ENCODE results near the gene KIF17.

KIF17 gene

DNA sequence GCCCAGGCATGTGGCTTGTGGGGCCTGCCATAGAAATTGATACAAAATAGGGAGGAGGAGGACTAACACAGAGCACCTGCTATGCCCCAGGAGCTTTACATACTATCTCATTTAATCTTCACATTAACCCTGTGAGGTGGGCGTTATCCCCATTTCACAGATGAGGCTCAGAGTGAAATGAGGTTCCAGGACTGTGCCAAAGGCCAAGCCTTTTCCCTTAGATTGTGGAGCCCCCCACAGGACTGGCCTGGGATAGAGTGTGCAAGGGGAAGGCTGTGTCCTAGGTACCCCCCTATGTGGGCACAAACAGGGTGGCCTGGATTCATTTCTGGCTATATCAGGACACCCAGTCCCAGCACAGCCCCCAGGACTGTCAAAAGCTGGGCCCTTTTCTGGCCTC is 54.4 kb downstream of the KIF17 start:
- no peak overlapping the region for H3K4me3 ChIP-seq (ENCODE audit: low read depth, low read length)
- TF ChIP-seq, protein P1, sequence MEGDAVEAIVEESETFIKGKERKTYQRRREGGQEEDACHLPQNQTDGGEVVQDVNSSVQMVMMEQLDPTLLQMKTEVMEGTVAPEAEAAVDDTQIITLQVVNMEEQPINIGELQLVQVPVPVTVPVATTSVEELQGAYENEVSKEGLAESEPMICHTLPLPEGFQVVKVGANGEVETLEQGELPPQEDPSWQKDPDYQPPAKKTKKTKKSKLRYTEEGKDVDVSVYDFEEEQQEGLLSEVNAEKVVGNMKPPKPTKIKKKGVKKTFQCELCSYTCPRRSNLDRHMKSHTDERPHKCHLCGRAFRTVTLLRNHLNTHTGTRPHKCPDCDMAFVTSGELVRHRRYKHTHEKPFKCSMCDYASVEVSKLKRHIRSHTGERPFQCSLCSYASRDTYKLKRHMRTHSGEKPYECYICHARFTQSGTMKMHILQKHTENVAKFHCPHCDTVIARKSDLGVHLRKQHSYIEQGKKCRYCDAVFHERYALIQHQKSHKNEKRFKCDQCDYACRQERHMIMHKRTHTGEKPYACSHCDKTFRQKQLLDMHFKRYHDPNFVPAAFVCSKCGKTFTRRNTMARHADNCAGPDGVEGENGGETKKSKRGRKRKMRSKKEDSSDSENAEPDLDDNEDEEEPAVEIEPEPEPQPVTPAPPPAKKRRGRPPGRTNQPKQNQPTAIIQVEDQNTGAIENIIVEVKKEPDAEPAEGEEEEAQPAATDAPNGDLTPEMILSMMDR (IDR thresholded peaks at IDR 0.05; ENCODE audit: low read depth, low read length): no peak

DNA sequence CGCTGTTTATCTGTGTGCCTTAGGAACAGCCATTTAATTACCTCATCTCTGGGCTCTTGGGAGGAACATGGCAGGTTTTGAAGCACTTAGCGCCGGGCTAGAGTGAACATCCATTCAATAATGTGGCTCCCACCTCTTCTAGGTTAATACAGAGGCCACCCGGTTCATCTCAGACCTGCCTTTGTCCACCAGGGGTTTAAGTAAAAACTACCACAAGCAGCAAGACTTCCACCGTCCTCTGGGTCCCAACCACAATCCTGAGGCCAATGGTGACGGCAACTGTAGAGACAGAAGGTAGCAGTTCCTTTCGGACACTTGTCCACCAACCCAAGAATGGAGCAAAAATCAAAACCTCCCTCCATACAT is 55.7 kb downstream of the KIF17 start:
- TF ChIP-seq, protein P1 (IDR thresholded peaks at IDR 0.05; ENCODE audit: low read depth, low read length): no peak
- peak overlapping the region; percentile 97 for H3K4me3 ChIP-seq (ENCODE audit: low read depth, low read length)

DNA sequence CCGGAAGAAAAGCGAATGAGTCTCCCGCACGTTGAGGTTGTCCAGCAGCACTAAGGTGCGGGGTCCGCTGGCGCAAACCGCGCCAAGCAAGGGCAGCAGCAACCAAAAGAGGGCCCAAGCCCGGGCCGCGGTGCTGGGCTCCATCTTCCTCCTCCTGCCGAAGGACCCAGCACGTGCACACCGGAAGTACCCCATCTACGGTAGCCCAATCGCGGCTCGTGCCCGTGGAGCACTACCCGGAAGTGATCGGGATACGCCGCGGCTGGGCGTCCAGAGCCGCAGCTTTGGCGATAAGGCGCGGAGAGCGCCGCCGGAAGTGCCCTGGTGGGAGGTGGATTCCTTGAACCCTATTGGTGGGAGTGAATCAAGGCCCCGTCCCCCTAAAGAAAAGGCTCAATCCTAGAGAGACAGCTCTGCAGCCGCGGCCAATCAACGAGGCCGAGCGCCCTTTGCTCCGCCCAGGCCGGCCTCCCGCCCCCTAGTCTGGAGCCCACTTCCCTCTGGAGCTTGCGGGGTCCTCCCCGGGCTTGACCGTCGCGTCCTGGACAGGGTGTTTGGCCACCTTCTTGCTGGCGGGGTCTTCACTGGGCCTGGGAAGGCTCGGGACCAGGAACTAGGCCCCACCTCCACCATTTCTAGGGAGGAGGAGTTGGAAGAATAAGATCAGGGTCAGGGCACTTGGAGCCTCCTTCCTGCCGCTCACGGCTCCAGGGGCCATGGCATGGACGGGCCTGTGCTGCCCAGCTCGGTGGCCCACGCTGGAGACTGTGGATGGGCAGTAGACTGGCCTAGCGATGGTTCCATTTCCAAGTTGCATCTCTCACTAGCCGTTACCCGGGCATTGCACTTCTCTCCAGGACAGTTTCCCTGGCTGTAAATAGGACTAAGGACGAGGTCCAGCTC is 56.3 kb downstream of the KIF17 start, which contains the start of gene DDOST:
TSS of gene DDOST (minus strand) at position 163 of the 903 bp plus-strand sequence. CDS start at position 144, 19 bp downstream.
- TF ChIP-seq, protein P1 (IDR thresholded peaks at IDR 0.05; ENCODE audit: low read depth, low read length): peak; percentile 20; the same call in 1 of the 2 replicates
- H3K4me3 ChIP-seq (ENCODE audit: low read depth, low read length): peak within 1 kb of the TSS; percentile 97

DNA sequence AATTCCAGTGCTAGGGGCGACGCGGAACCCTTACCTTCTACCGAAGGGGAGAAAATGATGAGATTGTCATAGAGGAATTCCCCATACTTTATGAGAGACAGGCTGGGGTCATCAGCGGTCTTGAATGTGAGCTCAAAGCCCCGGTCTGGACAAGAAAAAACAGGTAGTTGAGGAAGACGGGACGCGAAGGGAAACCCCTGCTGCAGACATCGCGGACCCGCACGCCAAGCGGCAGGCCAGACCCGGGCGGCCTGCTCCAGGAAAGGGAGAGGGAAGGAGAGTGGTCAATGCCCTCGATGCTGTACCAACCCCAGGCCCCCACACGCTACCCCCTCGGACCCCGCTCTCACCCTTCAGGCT is 57.0 kb downstream of the KIF17 start:
- TF ChIP-seq, protein P1 (IDR thresholded peaks at IDR 0.05; ENCODE audit: low read depth, low read length): no peak
- peak overlapping the region; percentile 97 for H3K4me3 ChIP-seq (ENCODE audit: low read depth, low read length)

DNA sequence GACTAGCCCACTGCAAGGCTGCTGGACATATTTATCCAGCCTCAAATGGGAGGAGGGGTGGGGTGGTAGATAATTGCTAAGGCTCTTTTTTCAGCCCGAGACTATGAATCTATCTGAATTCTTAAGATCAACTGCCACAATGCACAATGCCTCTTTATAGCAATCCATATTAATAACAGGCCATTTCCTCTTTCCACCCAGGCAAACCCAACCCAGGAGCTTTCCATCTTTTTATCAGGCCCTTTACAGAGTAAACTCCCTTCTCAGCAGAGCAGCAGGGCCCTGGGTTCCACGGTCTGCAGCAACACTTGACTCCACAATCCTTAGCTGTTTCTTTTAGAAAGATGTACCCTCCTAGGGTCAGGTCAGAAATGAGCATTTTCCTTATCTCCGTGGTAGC is 57.4 kb downstream of the KIF17 start:
- H3K4me3 ChIP-seq (ENCODE audit: low read depth, low read length): peak overlapping the region; percentile 97
- TF ChIP-seq, protein P1 (IDR thresholded peaks at IDR 0.05; ENCODE audit: low read depth, low read length): no peak

DNA sequence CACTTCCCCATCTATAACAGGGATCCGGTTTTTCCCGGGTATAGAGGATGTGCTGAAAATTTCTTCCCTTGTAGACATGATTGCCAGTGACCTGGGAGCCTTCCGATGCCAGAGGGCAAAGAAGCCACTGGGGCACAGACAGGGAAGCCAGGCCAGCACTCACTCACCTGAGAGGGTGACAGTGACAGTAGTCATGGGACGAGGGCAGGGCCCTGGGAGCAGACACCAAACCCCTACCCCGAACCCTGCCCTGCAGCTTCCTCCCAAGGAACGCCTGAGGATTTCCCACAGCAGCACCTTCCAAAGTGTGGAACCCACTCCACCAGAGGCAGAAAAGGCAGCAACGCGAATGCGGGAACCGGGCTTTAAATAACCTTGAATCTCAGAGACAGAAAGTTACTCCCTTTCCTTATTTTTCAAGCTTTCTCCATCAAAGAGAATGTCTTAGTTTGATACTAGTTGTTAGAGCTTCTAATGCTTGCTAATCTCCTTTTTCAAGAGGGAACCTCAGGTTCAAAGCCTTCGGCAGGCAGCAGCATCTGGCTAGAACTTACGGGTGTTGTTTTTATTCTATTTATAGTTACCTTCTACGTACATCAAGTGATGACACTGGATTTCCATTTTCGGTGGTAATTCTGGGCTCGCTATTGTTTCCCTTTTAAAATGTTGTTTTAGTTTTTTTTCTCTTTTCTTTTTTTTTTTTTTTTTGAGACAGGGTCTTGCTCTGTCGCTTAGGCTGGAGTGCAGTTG is 59.5 kb downstream of the KIF17 start:
- TF ChIP-seq, protein P1 (IDR thresholded peaks at IDR 0.05; ENCODE audit: low read depth, low read length): no peak
- no peak overlapping the region for H3K4me3 ChIP-seq (ENCODE audit: low read depth, low read length)

DNA sequence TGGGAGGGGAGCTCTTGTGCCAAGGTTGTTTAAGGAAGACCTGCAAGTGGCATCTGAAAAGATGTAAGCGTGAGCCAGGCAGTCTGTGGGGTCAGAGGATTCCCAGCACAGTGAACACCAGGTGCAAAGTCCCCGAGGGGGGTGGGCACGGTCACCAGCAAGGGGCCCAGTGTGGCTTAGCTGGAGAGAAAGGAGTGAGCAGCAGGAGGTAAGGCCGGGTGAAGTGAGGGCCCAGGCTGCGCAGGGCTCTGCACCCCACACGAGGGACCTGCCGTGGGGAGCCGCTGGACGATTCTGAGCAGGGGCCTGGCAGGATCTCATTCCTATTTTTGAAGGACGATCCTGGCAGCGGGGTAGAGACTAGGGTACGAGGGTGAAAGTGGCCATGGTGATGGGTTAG is 60.8 kb downstream of the KIF17 start:
- no peak overlapping the region for H3K4me3 ChIP-seq (ENCODE audit: low read depth, low read length)
- TF ChIP-seq, protein P1 (IDR thresholded peaks at IDR 0.05; ENCODE audit: low read depth, low read length): no peak
